ENCODE results near the gene LDLRAD1.
A peak's percentile ranks its signal among the peaks of the same experiment; 100 is the strongest.
"Not testable (repeated sequence)": the region's sequence is repeated elsewhere in the genome, so short reads cannot be mapped to it uniquely, and the experiment has no call there.

LDLRAD1 gene

DNA sequence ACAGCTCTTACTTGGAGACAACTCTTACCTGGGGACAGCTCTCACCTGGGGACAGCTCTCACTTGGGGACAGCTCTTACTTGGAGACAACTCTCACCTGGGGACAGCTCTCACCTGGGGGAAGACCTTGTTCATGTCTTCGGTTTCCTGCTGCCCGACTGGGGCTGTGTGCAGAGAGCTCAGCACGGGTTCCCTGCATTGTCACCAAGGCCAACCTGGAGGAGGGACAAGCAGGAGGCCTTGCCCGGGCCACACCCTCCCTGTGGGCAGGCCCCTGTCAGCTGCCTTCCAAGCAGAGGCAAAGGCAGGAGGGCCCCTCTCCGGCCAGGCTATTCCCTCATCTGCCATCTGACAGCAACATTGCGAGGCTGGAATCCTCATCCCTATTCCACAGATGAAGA lies at the start of gene LDLRAD1:
Gene LDLRAD1 (minus strand): TSS at position 208 of the 400 bp plus-strand sequence. CDS start 74 bp downstream, at position 134.
- no peak for DNase-seq

- no peak for DNase-seq
These were observed 46.3 kb upstream of the LDLRAD1 start for GRCh38 chr1:54064299-54064698.

DNA sequence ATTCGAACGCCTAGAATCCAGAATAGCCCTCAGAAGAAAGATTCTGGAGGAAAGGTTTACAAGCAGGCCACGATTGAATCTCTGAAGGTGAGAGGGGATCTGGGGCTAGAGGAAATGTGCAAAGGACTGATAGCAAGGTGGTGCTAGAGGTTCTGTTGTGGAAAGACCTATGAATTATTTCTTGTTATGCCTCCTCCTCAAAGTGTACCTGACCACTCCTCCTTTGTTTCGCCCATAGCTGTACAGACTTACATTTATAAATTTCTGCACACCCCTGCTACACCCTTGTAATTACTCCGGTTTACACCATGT lies 36.4 kb upstream of the LDLRAD1 start:
- no peak for DNase-seq

- DNase-seq, result no peak
These were observed 35.9 kb upstream of the LDLRAD1 start for GRCh38 chr1:54053745-54054437.

DNA sequence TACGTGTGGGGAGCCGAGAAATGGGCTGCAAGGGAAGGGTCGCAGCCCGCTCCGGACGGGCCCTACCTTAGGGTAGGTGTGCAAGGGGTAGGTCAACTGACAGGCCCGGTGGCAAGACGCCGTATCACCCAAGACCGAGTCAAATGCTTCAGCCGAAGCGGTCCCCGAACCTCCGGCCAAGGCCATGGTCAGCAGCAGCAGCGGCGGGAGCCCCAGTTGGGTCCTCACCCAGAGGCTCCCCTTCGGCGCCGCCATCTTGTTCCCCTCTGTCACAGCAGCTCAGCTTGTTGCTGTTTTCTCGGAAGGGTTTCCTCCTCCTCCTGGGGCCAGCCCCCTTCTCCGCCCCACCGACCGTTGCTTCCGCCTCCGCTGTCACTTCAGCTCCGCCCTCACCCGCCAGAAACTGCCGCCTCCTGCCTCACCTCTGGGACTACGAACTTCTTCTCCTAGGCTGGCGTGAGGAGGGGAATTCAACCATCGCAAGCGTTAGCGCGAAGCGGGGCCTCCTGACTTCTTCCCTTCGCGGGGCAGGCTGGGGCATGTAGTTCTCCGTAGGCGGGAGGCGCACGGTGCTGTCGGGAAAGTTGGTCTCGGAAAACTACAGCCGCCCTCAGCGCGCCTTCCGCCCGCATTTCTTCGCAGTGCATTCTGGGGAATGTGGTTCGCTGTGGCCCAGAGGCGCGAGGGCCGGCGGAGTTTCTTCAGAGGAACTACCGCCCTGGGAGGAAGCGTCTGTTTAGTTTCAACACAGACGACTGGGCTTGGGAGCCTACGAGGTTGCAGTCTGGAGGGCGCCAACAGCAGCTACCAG lies 35.2 kb upstream of the LDLRAD1 start, which contains the start of the genes TCEANC2 and TMEM59:
Gene TCEANC2 (plus strand): TSS at position 675 of the 811 bp plus-strand sequence. CDS start 815 bp downstream, outside the sequence.
Gene TMEM59 (minus strand): TSS at position 271 of the 811 bp plus-strand sequence. CDS start 16 bp downstream, at position 255.
- peak; percentile 94 to 97 for DNase-seq

- DNase-seq, result peak; percentile 33 to 57
These were observed 34.5 kb upstream of the LDLRAD1 start for GRCh38 chr1:54052431-54052933.

DNA sequence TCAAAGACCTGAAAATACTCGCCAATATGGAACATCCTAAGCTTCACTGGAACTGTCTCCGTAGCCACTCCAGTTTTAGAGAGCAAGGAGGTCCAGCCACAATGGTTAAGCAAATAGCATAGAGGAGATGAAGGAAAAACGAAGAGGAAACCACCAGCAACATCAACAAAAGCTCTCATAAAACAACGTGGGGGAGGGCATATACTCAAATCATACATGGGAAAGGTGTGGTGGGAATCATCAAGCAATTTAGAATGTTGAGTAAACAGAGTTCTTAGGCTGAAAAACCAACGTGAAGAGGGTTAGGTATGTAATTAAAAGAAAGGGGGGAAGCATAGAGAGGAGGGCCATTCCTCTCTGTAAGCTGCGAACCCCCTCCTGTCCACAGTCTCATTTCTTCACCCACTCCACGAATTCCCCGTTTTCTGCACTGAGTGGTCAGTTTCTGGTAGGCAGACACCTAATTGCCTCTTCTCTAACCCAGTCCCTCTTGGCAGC lies 34.0 kb upstream of the LDLRAD1 start:
- DNase-seq, result no peak

- DNase-seq, result not testable (repeated sequence)
These were observed 32.4 kb upstream of the LDLRAD1 start for GRCh38 chr1:54050435-54050834.

GRCh38 chr1:54047384-54048305 lies 29.7 kb upstream of the LDLRAD1 start:
- DNase-seq, result no peak

DNA sequence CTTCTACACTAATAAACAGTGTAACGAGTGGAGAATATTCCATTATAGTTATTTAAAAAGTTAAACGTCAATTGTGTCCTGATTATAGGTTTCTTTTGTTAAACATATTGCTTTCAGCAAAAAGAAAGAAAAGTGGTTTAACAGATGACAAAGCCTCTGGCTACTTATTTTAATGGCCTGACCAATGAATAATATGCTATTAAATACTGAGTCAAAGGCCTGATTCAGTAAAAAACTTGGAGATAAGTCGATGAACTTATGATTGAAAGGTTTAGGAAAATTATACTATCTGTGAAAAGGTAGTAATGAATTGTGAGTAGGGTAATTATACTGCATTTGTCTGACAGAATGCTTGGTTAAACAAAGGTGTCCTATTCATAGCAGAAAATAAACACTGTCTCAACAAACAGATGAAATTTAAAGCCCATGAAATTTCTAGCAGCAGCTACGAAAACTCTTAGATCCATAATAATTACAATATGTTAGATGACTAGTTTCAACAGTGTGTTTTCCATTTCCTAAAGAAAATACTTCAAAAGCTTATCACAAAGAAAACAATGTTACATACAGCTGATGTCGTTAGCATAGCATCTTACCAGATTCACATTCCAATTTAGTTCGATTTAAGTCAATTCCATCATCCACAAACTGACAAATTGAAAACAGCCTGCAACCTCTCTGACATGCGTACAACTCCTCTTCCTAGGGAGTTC lies 28.8 kb upstream of the LDLRAD1 start:
- DNase-seq, result no peak

- DNase-seq, result no peak
These were observed 27.5 kb upstream of the LDLRAD1 start for GRCh38 chr1:54045496-54045895.

DNA sequence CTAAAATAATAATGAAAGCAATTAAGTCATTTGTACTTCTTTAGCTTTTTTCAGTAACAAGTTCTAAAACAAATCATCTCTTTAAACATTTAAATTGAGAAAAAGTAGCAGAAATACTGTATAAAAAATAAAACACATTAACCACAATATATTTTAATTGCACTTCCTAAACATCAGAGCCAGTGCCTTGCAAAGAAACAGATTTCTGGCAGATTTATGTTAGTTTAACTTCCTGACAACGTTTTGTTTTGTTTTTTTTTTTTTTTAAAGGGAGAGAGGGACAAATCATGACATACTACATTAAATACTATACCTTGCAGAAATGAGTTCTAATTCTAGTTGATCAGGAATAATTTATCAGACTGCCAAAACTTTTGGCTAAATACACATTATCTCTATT lies 23.8 kb upstream of the LDLRAD1 start:
- no peak for DNase-seq

DNA sequence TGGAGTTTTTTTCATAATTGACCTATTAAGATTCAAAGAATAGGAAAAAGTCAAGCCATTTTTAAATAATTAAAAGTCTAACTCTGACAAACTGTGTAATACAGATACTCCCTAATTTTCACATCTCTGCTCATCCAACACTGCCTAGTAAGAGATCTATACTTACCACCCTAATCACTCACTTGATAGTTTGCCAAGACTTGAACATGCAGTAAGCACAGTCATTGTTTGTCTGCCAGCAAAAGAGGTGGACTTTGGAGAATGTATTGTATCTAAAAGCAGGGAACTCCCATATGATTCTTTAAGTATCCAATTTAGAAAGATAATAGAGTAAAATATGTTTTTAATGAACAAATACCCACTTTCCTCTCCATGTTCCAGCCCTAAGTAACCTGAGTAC lies 19.5 kb upstream of the LDLRAD1 start:
- DNase-seq, result no peak

DNA sequence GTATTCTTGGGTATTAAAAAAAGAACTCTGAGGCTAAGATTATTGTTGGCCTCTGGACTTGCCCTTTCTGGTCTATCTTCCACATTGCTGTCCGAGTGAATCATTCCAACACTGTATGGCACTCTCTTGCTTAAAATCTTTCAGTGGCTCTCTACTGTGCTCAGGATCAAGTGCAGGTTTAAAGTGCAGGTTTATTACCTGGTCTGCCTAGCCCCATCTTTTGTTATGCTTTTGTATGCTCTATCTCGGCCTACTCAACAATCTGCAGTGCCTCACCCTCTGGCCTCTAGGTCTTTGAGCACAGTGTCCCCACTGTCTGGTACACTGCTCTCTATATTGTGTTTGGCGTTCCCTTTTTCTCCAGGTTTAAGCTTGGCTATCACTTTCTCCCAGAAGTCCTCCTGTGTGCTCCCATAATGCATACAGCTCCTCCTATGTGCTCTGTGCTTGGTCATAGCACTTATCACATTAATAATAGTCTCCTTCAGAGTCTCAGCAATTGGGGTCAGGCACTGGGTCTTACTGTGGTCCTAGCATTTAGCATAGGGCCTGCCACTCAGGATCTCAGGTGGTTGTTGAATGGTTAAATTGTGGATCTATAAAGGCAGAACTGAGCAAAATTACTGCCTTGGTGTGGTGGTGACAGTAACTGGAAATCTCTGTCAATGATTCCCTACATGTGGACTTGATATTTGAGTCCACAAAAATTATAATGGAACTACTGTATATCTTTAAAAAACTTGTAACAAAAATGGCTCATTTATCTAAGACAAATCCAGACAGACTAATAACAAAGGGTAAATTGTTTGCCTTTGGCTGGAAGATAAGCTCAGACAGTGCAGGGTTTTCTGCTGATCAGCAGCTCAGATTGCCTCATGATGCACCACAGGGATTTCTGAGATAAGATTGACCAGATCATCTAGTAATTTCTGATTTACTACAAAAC lies 10.6 kb upstream of the LDLRAD1 start:
- DNase-seq, result no peak

DNA sequence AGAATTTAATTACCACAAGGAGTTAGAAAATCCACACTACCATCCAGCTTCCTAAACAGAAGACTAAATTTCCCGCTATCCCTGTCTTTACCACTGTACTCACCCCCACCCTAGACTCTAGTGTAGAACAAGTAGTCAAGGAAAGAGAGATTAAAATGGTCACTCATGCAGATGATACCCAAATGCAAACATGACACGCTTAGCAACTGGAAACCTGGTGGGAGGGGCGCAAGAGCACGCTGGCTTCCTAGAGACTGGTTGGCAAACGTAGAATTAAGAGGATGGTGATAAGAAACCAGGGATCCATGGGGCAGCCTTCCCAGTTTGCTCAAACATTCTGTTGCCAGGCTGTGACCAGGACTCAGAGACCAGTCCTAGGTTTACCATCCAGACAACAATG lies 9.9 kb upstream of the LDLRAD1 start:
- DNase-seq, result no peak

DNA sequence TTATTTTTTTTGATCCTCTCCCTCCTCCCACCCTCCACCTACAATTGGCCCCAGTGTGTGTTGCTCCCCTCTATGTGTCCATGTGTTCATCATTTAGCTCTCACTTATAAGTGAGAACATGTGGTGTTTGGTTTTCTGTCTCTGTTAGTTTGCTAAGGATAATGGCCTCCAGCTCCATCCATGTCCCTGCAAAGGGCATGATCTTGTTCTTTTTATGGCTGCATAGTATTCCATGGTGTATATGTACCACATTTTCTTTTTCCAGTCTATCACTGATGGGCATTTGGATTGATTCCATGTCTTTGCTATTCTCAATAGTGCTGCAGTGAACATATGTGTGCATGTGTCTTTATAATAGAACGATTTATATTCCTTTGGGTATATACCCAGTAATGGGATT lies 6.8 kb upstream of the LDLRAD1 start:
- DNase-seq, result not testable (repeated sequence)

- DNase-seq, result no peak
These were observed 6.4 kb upstream of the LDLRAD1 start for GRCh38 chr1:54024358-54024757.

GRCh38 chr1:54019562-54020176 lies 1.7 kb upstream of the LDLRAD1 start:
- not testable (repeated sequence) for DNase-seq

- DNase-seq, result no peak
These were observed 649 bp upstream of the LDLRAD1 start for GRCh38 chr1:54018635-54019034.

All from stimulated activated CD4-positive, alpha-beta T cell treated with anti-CD3 and anti-CD28 coated beads, Interleukin-2, amount 100 ng/mL, for 24 hours (primary cell).